Spinal cord (tissue), 10 donors: ENCODE data around the gene GABRP. TPM values are rescaled to one million over a fixed set of nuclear protein-coding genes. Genes with fewer than 3 reads are reported as not detected.
"Not testable (repeated sequence)": the region's sequence is repeated elsewhere in the genome, so short reads cannot be mapped to it uniquely, and the experiment has no call there.

Experiments
- DNase-seq, 6 donors: peaks; one replicate each; pipeline versions ENCODE4 v3.0.0 to v3.0.0-alpha.2; 2013 to 2015; ENCODE audit warnings: low spot score in 6 of 6, low read depth in 4 of 6
- H3K27ac ChIP-seq: one replicate; pipeline ENCODE4 v1.5.1; 2013; ENCODE audit warnings: low read depth, low read length, control low read depth
- H3K27me3 ChIP-seq: one replicate; pipeline ENCODE4 v1.6.1; 2013; ENCODE audit warnings: low read length; ENCODE audit not compliant: control insufficient read depth, insufficient read depth
- H3K36me3 ChIP-seq: one replicate; pipeline ENCODE4 v1.6.1; 2013; ENCODE audit warnings: low read length; ENCODE audit not compliant: control insufficient read depth, insufficient read depth
- H3K4me1 ChIP-seq: one replicate; pipeline ENCODE4 v1.6.1; 2013; ENCODE audit warnings: low read length; ENCODE audit not compliant: control insufficient read depth, insufficient read depth
- H3K4me3 ChIP-seq: one replicate; pipeline ENCODE4 v1.5.1; 2013; ENCODE audit warnings: low read depth, low read length, control low read depth
- H3K9me3 ChIP-seq: one replicate; pipeline ENCODE4 v1.6.1; 2013; ENCODE audit warnings: low read length; ENCODE audit not compliant: control insufficient read depth, insufficient read depth
- WGBS: methylation state at CpG from one replicate; pipeline ENCODE4 v1.1.5; 2013; ENCODE audit warnings: missing lambda C conversion rate; ENCODE audit not compliant: insufficient coverage; 5-methylcytosine and 5-hydroxymethylcytosine counted together
- polyA plus RNA-seq, 2 donors: library from polyadenylated mRNA; unstranded; fragments of 120-200 nt; gene quantifications; one replicate each; pipeline ENCODE4 v1.2.1, GENCODE V29; 2013; ENCODE audit not compliant: insufficient read length in 2 of 2
- total RNA-seq, 2 donors: library from RNA; depleted of rRNA in 1 of 2; stranded (reverse); fragments of 120-200 nt in 1 of 2; fragments of >200 nt in 1 of 2; gene quantifications; one replicate each; pipeline versions ENCODE4 v1.2.3 to v1.2.4, GENCODE V29; 2013 to 2014
- donor health status: healthy.

Gene GABRP
- total and polyA plus RNA-seq, 4 donors, result 0.10 to 0.76 (median 0.47) TPM

GRCh38 chr5:170753311-170753710 lies 30.2 kb upstream of the GABRP start:
- Histone ChIP-seq H3K4me3 (no peak overlapping the region), H3K27me3 (no peaks in the 10 kb centered on the region), H3K36me3 (no peaks in the 10 kb centered on the region), H3K4me1 (peaks cover 18% of the 10 kb centered on the region), H3K9me3 (no peaks in the 10 kb centered on the region), H3K27ac (no peak overlapping the region)
- DNase-seq, result no peak

DNA sequence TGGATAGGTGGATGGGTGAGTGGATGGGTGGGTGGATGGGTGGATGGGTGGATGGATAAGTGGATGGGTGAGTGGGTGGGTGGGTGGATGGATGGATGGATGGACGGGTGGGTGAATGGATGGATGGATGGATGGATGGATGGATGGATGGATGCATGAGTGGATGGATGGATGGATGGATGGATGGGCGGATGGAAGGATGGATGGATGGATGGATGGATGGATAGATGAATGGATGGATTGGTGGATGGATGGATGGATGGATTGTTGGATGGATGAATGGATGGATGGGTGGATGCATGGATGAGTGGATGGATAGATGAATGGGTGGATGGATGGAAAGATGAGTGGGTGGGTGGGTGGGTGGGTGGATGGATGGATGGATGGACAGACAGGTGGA lies 29.0 kb upstream of the GABRP start:
- H3K4me3 ChIP-seq, H3K9me3 ChIP-seq, DNase-seq, H3K27ac ChIP-seq, H3K27me3 ChIP-seq, H3K36me3 ChIP-seq: not testable (repeated sequence)
- 87% methylated on average over 2 of the region's 2 CpGs for WGBS
- H3K4me1 ChIP-seq, result peaks cover 11% of the 10 kb centered on the region

DNA sequence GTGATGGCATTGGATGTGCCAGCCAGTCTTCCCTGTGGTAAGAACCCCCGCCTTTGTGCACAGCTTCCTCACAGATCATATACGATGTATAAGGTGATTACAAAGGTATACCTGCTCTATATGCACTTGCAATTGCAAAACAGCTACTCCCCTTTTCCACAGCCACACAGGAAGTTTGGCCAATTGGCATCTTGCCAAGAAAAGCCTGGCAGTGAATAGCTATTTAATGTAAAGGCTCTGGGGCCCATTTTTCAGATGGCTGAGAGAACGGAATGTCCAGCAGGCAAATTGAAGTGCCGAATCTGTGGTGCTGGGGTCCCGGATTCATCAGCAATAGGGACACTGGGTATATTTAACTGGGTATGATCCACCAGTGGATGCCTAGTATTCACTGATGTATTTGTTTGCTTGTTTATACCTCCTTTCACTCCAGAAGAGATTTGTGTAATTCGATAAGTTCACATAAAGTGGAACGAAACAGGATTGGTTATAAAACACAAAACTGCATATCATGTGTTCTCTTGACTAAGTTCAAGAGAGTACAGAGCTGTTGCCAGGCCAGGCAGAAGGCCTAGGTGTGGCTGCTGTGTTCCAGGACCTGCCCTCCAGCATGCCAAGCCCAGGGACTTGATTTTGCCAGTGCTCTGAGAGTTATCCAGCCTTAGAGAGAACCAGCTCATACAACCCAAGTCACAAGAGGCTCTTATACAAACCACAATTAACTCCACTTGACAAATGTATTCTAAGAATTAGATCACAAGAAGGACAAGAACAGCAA lies 27.7 kb upstream of the GABRP start:
- DNase-seq, result peak in 1 of 6 donors; percentile 57
- WGBS, result 40% methylated on average over 1 of the region's 7 CpGs
- Histone ChIP-seq H3K4me1 (peaks cover 11% of the 10 kb centered on the region), H3K4me3 (no peak overlapping the region), H3K9me3 (no peaks in the 10 kb centered on the region), H3K27me3 (no peaks in the 10 kb centered on the region), H3K27ac (no peak overlapping the region), H3K36me3 (no peaks in the 10 kb centered on the region)

DNA sequence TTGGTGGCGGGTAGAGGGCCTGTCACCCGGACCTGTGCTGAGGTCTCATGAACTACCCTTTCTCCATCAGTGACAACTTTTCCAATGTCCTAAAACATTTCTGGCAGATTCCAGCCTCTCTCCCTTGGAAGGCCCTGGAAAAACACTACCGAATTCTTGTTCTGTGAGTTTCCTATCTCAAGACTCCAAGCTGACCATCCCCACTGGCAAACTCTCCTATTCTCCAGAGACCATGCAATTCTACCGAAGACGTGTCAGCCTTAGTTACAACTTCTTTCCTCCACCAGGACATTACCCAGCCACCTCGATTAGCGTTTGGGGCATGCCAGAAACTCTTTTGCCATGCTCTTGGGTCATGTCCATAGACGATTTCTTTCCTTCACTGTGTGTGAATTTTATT lies 26.8 kb upstream of the GABRP start:
- H3K4me1 ChIP-seq, result peaks cover 11% of the 10 kb centered on the region
- no peak for DNase-seq
- no peaks in the 10 kb centered on the region for H3K27me3 ChIP-seq
- no peak overlapping the region for H3K4me3 ChIP-seq
- WGBS, result 90% methylated on average over 5 of the region's 8 CpGs
- H3K27ac ChIP-seq, result no peak overlapping the region
- H3K9me3 ChIP-seq, result no peaks in the 10 kb centered on the region
- no peaks in the 10 kb centered on the region for H3K36me3 ChIP-seq

DNA sequence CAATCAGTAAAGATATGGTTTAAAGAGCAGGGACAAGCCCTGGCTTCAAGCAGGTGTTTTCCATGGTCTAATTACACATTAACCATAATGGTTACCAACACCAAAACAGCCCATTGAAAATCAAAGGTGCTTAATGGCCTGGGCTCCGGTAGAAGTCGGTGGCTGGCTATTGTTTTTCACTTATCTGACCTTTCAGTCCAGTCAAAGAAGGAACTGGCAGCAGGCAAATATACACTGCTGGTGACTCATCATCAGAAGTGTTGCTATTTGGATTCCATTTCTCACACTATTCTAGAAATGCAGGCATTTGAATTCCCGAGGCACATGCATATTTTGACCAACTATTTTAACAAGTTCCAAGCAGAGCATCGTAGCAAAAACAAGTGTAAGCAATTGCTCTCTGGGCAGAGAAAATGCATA lies 26.3 kb upstream of the GABRP start:
- peaks cover 6% of the 10 kb centered on the region for H3K4me1 ChIP-seq
- no peak overlapping the region for H3K27ac ChIP-seq
- no peaks in the 10 kb centered on the region for H3K27me3 ChIP-seq
- DNase-seq, result no peak
- H3K36me3 ChIP-seq, result no peaks in the 10 kb centered on the region
- H3K4me3 ChIP-seq, result no peak overlapping the region
- 47% methylated on average over 3 of the region's 4 CpGs for WGBS
- H3K9me3 ChIP-seq, result no peaks in the 10 kb centered on the region

DNA sequence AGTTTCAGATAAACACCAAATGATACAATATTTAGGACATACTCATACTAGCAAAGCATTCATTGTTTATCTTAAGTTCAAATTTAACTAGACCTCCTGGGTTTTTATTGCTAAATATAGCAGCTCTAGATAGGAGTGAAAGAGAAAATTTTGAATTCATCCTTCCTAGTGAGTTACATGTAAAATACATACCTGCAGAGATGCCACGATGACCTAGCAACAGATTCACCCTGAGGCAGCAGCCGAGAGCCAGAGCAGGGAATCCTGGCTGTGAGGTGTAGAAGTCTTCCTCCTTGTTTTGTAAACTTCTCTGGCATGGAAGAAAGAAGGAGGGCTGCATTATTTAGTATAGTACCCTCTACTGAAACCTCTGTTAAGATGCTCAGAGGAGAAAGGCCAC lies 25.9 kb upstream of the GABRP start:
- H3K36me3 ChIP-seq, result no peaks in the 10 kb centered on the region
- no peaks in the 10 kb centered on the region for H3K9me3 ChIP-seq
- no CpG with 5 or more reads among the region's 2 CpGs for WGBS
- no peak overlapping the region for H3K27ac ChIP-seq
- no peaks in the 10 kb centered on the region for H3K27me3 ChIP-seq
- H3K4me3 ChIP-seq, result no peak overlapping the region
- no peak for DNase-seq
- H3K4me1 ChIP-seq, result peaks cover 1% of the 10 kb centered on the region

GRCh38 chr5:170758481-170758880 lies 25.0 kb upstream of the GABRP start:
- WGBS, result no CpG with 5 or more reads among the region's 3 CpGs
- H3K27me3 ChIP-seq, result no peaks in the 10 kb centered on the region
- no peaks in the 10 kb centered on the region for H3K4me1 ChIP-seq
- H3K4me3 ChIP-seq, result no peak overlapping the region
- H3K9me3 ChIP-seq, result no peaks in the 10 kb centered on the region
- no peak for DNase-seq
- no peak overlapping the region for H3K27ac ChIP-seq
- no peaks in the 10 kb centered on the region for H3K36me3 ChIP-seq

DNA sequence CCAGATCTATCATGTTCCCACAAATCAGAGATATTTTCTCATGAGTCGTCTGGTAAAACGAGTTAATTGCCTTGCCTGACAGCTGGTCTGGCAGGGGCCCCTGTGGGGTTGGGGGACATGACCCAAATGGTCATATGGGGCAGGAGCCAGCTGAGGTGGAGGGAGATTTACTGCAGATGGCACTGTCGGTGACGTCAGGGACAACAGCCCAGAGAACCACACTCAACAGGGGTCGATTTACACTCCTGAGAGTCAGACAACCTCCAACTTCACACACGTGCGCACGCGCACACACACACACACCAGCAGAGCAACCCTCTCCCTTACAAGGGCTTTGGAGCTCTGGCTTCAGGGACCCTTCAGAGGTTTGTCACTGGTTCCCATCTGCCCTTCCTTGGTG lies 23.4 kb upstream of the GABRP start:
- Histone ChIP-seq H3K27me3 (no peaks in the 10 kb centered on the region), H3K36me3 (no peaks in the 10 kb centered on the region)
- 73% methylated on average over 9 of the region's 9 CpGs for WGBS

GRCh38 chr5:170761048-170761707 lies 22.3 kb upstream of the GABRP start:
- WGBS, result 83% methylated on average over 5 of the region's 7 CpGs

More for the DNA sequence above, 23.4 kb upstream of the GABRP start:
- no peaks in the 10 kb centered on the region for H3K9me3 ChIP-seq
- H3K4me3 ChIP-seq, result no peak overlapping the region
- no peak for DNase-seq
- no peaks in the 10 kb centered on the region for H3K4me1 ChIP-seq
- H3K27ac ChIP-seq, result no peak overlapping the region

DNA sequence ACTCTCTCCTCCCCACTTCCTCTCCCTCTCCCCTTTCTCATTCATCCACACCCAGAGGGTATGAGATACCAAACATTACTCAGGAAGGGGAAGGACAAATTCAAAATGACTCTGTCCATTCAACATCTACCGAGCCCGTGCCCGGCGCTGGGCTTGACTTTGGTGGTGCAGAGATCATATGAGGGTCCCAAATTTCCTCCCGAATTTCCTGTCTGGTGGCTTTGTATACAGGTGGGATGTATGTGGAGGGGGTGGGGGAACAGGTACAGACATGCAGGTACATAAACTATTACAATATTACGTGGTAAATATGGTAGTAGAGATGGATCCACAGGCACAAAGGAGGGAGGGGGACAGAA lies 21.8 kb upstream of the GABRP start:
- Histone ChIP-seq H3K4me3 (no peak overlapping the region), H3K4me1 (no peaks in the 10 kb centered on the region), H3K9me3 (no peaks in the 10 kb centered on the region), H3K27me3 (no peaks in the 10 kb centered on the region), H3K36me3 (no peaks in the 10 kb centered on the region), H3K27ac (no peak overlapping the region)
- no peak for DNase-seq
- WGBS, result no CpG with 5 or more reads among the region's 6 CpGs

More at GRCh38 chr5:170761048-170761707, 22.3 kb upstream of the GABRP start:
- Histone ChIP-seq H3K4me1 (no peaks in the 10 kb centered on the region), H3K9me3 (no peaks in the 10 kb centered on the region), H3K27ac (no peak overlapping the region), H3K4me3 (no peak overlapping the region), H3K27me3 (no peaks in the 10 kb centered on the region), H3K36me3 (no peaks in the 10 kb centered on the region)
- no peak for DNase-seq
